HUES6 (cell line): Measurements from ENCODE around the gene CEP83.
A peak's percentile ranks its signal among the peaks of the same experiment; 100 is the strongest.

Source experiments
- H3K27ac ChIP-seq: 2 replicates; pipeline ENCODE4 v1.7.0; 2013; ENCODE audit warnings: low read depth, mild to moderate bottlenecking, low read length, inconsistent platforms
- H3K27me3 ChIP-seq: 2 replicates; pipeline ENCODE4 v1.6.1; 2013; ENCODE audit warnings: low read length; ENCODE audit not compliant: control insufficient read depth, insufficient read depth
- H3K36me3 ChIP-seq: 2 replicates; pipeline ENCODE4 v1.6.1; 2013; ENCODE audit warnings: low read length; ENCODE audit not compliant: control insufficient read depth, insufficient read depth
- H3K4me1 ChIP-seq: 2 replicates; pipeline ENCODE4 v1.6.1; 2013; ENCODE audit warnings: low read length; ENCODE audit not compliant: control insufficient read depth, insufficient read depth
- H3K4me3 ChIP-seq: 2 replicates; pipeline ENCODE4 v1.5.1; 2013; ENCODE audit warnings: low read depth, low read length
- H3K9ac ChIP-seq: one replicate; pipeline ENCODE4 v1.6.1; 2013; ENCODE audit warnings: mild to moderate bottlenecking, low read length
- H3K9me3 ChIP-seq: 2 replicates; pipeline ENCODE4 v1.6.1; 2013; ENCODE audit warnings: low read depth, low read length; ENCODE audit not compliant: control insufficient read depth, insufficient read depth

Gene CEP83

DNA sequence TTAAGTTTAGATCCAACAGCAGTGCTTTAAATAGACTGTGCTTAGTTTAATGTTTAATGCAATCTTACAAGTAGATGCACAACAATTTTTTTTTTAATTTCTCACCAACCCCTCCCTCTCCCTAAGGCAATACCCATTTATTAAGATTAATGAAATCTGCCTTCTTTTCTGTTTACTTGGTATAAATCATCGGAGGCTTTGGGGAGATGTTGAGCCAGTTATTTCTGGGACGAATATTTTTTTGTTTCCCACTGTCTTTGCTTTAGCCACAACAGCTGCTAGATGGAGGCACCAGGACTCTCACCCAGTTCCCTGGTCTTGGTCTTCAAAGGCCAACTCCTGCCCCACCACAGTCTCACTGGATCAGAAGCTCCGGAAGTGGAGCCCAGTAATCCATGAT, 197.9 kb downstream of the CEP83 start:
- H3K9me3 ChIP-seq: no peaks in the 10 kb centered on the region
- peaks cover 46% of the 10 kb centered on the region for H3K4me1 ChIP-seq
- no peaks in the 10 kb centered on the region for H3K36me3 ChIP-seq
- 0 out of 2 replicates have a peak, but pooled peaks cover 2% of the 10 kb centered on the region for H3K27me3 ChIP-seq
- no peak overlapping the region for H3K4me3 ChIP-seq
- H3K27ac ChIP-seq: peak overlapping the region; percentile 83; the same call in 1 of the 2 replicates
- H3K9ac ChIP-seq: peak overlapping the region; percentile 75

- peaks cover 46% of the 10 kb centered on the region for H3K4me1 ChIP-seq
- H3K9ac ChIP-seq: peak overlapping the region; percentile 75
- H3K4me3 ChIP-seq: no peak overlapping the region
- H3K9me3 ChIP-seq: no peaks in the 10 kb centered on the region
- H3K27ac ChIP-seq: peak overlapping the region; percentile 83
- H3K36me3 ChIP-seq: no peaks in the 10 kb centered on the region
- H3K27me3 ChIP-seq: 0 out of 2 replicates have a peak, but pooled peaks cover 2% of the 10 kb centered on the region
These were observed 198.5 kb downstream of the CEP83 start for GRCh38 chr12:94261119-94261518.

DNA sequence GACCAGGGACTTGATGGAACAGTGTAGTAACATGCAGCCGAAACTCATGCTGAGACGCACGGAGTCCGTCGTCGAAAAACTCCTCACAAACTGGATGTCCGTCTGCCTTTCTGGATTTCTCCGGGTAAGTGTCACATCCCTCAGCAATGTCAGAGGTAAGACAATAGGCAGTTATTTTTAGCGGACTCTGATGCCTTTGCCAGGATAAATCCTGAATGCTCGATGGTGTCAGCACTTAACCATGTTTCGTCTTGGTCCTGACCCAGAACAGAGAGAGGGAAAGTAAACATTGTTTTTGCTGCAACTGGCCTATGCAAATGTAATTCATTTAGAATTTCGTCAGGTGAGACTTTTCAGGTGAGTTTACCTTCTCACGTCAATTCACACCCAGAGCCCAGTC, 198.9 kb downstream of the CEP83 start:
- Histone ChIP-seq H3K4me3 (0 out of 2 replicates have a peak overlapping the region, but pooled peaks have one; percentile 14), H3K9ac (peak overlapping the region; percentile 75), H3K4me1 (peaks cover 46% of the 10 kb centered on the region), H3K9me3 (no peaks in the 10 kb centered on the region), H3K36me3 (no peaks in the 10 kb centered on the region), H3K27ac (peak overlapping the region; percentile 83), H3K27me3 (0 out of 2 replicates have a peak, but pooled peaks cover 2% of the 10 kb centered on the region)

- Histone ChIP-seq H3K36me3 (no peaks in the 10 kb centered on the region), H3K27me3 (0 out of 2 replicates have a peak, but pooled peaks cover 2% of the 10 kb centered on the region), H3K9me3 (no peaks in the 10 kb centered on the region), H3K4me1 (peaks cover 48% of the 10 kb centered on the region), H3K4me3 (no peak overlapping the region), H3K9ac (no peak overlapping the region), H3K27ac (no peak overlapping the region)
These were observed 199.7 kb downstream of the CEP83 start for GRCh38 chr12:94260017-94260416.

- H3K9ac ChIP-seq: no peak overlapping the region
- no peaks in the 10 kb centered on the region for H3K36me3 ChIP-seq
- H3K9me3 ChIP-seq: no peaks in the 10 kb centered on the region
- no peak overlapping the region for H3K4me3 ChIP-seq
- peaks cover 35% of the 10 kb centered on the region for H3K4me1 ChIP-seq
- no peak overlapping the region for H3K27ac ChIP-seq
- 0 out of 2 replicates have a peak, but pooled peaks cover 2% of the 10 kb centered on the region for H3K27me3 ChIP-seq
These were observed 201.1 kb downstream of the CEP83 start for GRCh38 chr12:94258593-94258992.
